ENCODE data around the gene PAPPA2.

The PAPPA2 gene

DNA sequence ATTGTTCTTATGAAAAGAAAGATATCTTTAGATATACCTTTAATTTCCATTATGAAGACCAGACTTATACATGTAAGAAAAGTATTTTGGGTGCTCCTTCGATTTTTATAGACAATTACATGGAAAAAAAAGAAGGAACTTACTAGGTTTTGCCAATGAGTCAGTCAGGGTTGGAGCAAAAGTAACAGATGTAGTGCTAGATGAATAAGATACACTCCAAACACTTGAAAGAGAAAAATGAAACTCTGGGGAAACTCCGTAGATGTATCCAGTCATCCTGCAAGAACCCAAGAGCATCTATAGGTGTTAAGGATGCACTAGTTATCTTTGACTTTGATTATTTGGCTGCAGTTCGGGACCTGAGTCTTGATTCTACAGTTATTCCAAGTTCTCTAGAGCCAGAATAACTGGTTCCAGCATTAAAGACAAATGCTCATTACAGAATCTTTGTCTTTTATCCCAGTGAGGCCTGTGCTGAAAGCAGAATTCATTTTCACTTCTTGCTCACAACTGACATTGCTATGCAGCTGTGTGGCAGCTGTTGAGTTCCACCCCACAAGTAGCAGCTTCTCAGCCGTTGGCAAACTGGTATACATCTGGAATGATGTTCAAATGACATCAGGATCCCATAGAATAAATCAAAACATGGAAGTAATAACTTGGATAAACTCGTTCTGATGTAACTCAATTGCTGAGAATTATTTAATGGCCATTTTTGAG, 375.5 kb downstream of the PAPPA2 start:
- Histone ChIP-seq H3K79me2 (ENCODE audit: low read length) (no peaks in the 10 kb centered on the region), H4K20me1 (ENCODE audit: insufficient read depth, low read length) (no peaks in the 10 kb centered on the region), H3K36me3 (replicated peaks; ENCODE audit: low read depth, low read length) (no peaks in the 10 kb centered on the region), H3K4me1 (ENCODE audit: low read length) (no peaks in the 10 kb centered on the region), H3K27me3 (ENCODE audit: low read depth, low read length) (peaks cover 66% of the 10 kb centered on the region), H3K9ac (ENCODE audit: low read length) (no peak overlapping the region), H3K9me3 (ENCODE audit: insufficient read depth, low read length) (no peaks in the 10 kb centered on the region), H3K4me3 (ENCODE audit: low read length) (no peak overlapping the region), H2AFZ (ENCODE audit: low read depth, low read length) (no peak overlapping the region), H3K27ac (ENCODE audit: low read length) (no peak overlapping the region), H3K4me2 (ENCODE audit: low read length) (no peak overlapping the region)
- TF ChIP-seq, protein P1, sequence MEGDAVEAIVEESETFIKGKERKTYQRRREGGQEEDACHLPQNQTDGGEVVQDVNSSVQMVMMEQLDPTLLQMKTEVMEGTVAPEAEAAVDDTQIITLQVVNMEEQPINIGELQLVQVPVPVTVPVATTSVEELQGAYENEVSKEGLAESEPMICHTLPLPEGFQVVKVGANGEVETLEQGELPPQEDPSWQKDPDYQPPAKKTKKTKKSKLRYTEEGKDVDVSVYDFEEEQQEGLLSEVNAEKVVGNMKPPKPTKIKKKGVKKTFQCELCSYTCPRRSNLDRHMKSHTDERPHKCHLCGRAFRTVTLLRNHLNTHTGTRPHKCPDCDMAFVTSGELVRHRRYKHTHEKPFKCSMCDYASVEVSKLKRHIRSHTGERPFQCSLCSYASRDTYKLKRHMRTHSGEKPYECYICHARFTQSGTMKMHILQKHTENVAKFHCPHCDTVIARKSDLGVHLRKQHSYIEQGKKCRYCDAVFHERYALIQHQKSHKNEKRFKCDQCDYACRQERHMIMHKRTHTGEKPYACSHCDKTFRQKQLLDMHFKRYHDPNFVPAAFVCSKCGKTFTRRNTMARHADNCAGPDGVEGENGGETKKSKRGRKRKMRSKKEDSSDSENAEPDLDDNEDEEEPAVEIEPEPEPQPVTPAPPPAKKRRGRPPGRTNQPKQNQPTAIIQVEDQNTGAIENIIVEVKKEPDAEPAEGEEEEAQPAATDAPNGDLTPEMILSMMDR (IDR thresholded peaks at IDR 0.05; ENCODE audit: low read depth, low read length) = no peak
- no peak for TF ChIP-seq EZH2phosphoT487 (IDR thresholded peaks at IDR 0.05; ENCODE audit: low read depth)

DNA sequence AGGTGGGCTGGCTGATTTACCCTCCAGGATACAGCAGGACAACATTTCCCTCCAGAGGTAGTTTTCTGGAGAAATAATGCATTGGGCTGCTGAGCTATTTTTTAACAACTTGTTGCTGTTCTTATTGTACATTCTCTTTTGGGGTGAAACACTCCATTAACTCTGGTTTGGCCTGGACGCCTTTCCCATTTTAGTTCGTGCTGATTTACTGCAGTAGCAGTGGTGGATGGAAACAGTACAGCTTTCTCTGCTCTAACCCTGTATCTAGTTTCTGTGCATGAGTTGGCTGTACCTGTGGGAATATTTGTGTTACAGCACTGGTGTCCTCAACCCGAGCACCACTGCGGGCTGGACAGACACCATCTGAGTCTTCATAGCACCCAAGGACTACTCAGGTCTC, 376.2 kb downstream of the PAPPA2 start:
- Histone ChIP-seq H3K4me2 (ENCODE audit: low read length) (no peak overlapping the region), H3K9ac (ENCODE audit: low read length) (no peak overlapping the region)
- TF ChIP-seq EZH2phosphoT487 (IDR thresholded peaks at IDR 0.05; ENCODE audit: low read depth) = no peak
- TF ChIP-seq, protein P1 (IDR thresholded peaks at IDR 0.05; ENCODE audit: low read depth, low read length) = no peak

DNA sequence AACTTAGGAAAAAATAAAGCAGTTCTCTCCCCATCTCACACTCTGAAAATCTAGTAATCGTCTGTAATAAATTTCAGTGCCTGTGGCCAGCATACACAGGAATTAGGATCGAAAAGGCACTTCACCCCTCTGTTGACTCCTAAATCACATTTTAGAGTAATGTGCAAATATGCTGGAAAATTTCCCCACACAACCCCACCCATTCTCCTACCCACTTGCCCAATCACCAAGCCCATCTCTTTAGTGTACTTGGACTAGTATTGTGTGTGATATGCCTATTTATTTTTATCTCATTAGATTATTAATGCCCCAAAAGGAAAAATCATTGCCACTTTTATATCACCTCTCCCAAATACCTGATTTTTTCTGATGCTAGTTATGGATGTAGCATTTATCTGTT, 378.3 kb downstream of the PAPPA2 start:
- Histone ChIP-seq H3K36me3 (replicated peaks; ENCODE audit: low read depth, low read length) (no peaks in the 10 kb centered on the region), H3K27me3 (ENCODE audit: low read depth, low read length) (peaks cover 71% of the 10 kb centered on the region), H4K20me1 (ENCODE audit: insufficient read depth, low read length) (no peaks in the 10 kb centered on the region), H3K4me1 (ENCODE audit: low read length) (no peaks in the 10 kb centered on the region), H2AFZ (ENCODE audit: low read depth, low read length) (no peak overlapping the region), H3K9me3 (ENCODE audit: insufficient read depth, low read length) (no peaks in the 10 kb centered on the region), H3K4me3 (ENCODE audit: low read length) (no peak overlapping the region), H3K79me2 (ENCODE audit: low read length) (no peaks in the 10 kb centered on the region), H3K9ac (ENCODE audit: low read length) (no peak overlapping the region), H3K4me2 (ENCODE audit: low read length) (no peak overlapping the region), H3K27ac (ENCODE audit: low read length) (no peak overlapping the region)
- TF ChIP-seq, protein P1 (IDR thresholded peaks at IDR 0.05; ENCODE audit: low read depth, low read length) = no peak
- TF ChIP-seq EZH2phosphoT487 (IDR thresholded peaks at IDR 0.05; ENCODE audit: low read depth) = no peak

More for the DNA sequence above, 376.2 kb downstream of the PAPPA2 start:
- H3K79me2 ChIP-seq (ENCODE audit: low read length) = no peaks in the 10 kb centered on the region
- H4K20me1 ChIP-seq (ENCODE audit: insufficient read depth, low read length) = no peaks in the 10 kb centered on the region
- peaks cover 66% of the 10 kb centered on the region for H3K27me3 ChIP-seq (ENCODE audit: low read depth, low read length)
- no peaks in the 10 kb centered on the region for H3K36me3 ChIP-seq (replicated peaks; ENCODE audit: low read depth, low read length)
- H2AFZ ChIP-seq (ENCODE audit: low read depth, low read length) = no peak overlapping the region
- H3K4me3 ChIP-seq (ENCODE audit: low read length) = no peak overlapping the region
- no peaks in the 10 kb centered on the region for H3K4me1 ChIP-seq (ENCODE audit: low read length)
- H3K27ac ChIP-seq (ENCODE audit: low read length) = no peak overlapping the region
- no peaks in the 10 kb centered on the region for H3K9me3 ChIP-seq (ENCODE audit: insufficient read depth, low read length)

DNA sequence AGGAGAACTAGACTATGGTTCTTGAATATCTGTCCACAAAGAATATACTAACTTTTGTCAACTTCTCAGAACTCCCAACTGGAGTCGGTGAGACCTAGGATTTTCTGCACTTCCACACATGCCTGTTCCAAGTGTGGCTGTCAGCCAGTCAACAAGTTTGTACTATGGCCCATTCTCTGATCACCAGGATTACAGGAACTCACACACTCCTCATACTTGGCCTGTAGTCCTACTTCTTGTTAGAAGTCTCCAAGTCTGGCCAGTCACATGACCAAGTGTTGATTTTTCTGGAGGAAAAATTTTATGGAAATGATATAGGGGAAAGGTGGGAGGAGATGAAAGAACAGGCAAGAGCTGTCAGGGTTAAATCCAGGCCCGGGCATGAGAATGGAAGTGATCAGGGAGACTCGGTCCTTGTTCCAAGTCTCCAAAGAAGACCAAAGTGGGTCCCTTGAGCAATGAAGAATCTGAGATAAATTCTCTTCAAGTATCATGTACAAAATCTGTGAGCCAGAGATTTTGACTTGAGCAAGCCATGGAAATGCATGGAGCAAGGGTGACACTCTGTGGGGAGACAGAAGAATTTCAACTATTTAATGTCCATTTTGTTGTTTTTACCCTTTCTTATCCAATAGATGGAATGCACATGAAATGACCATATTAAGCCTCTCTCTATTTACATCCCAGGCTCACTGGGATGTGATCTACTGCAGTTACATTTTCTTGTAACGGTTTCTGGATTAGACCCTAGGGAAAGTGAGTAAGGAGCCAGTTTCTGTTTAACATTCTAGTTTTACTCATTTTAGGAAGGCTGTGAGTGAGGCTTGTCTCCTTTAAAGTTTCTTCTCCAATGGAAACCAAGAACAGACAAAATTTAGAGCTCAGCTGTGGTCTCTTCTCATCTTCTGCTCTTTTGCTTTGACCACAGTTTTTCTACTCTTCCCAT, 380.6 kb downstream of the PAPPA2 start:
- TF ChIP-seq EZH2phosphoT487 (IDR thresholded peaks at IDR 0.05; ENCODE audit: low read depth) = no peak
- TF ChIP-seq, protein P1 (IDR thresholded peaks at IDR 0.05; ENCODE audit: low read depth, low read length) = peak; percentile 65
- no peaks in the 10 kb centered on the region for H4K20me1 ChIP-seq (ENCODE audit: insufficient read depth, low read length)
- H3K79me2 ChIP-seq (ENCODE audit: low read length) = no peaks in the 10 kb centered on the region

More for the DNA sequence above, 380.6 kb downstream of the PAPPA2 start:
- Histone ChIP-seq H3K27me3 (ENCODE audit: low read depth, low read length) (peaks cover 62% of the 10 kb centered on the region), H3K4me1 (ENCODE audit: low read length) (no peaks in the 10 kb centered on the region), H3K4me3 (ENCODE audit: low read length) (no peak overlapping the region), H3K36me3 (replicated peaks; ENCODE audit: low read depth, low read length) (no peaks in the 10 kb centered on the region), H3K27ac (ENCODE audit: low read length) (no peak overlapping the region), H3K9ac (ENCODE audit: low read length) (no peak overlapping the region), H3K9me3 (ENCODE audit: insufficient read depth, low read length) (no peaks in the 10 kb centered on the region), H2AFZ (ENCODE audit: low read depth, low read length) (no peak overlapping the region), H3K4me2 (ENCODE audit: low read length) (no peak overlapping the region)

Data from OCI-LY3 (cell line).